Ishikawa (cell line): ENCODE data around the gene GBA3.

ENCODE experiments used
- MAX ChIP-seq: IDR thresholded peaks from 2 replicates; pipeline ENCODE4 v1.6.1; 2012
- REST ChIP-seq: IDR thresholded peaks from 2 replicates; pipeline ENCODE4 v1.6.1; 2012; ENCODE audit warnings: low read depth, mild to moderate bottlenecking

- no peak for TF ChIP-seq REST
- no peak for TF ChIP-seq MAX
Measured at GRCh38 chr4:22778547-22779163, 85.9 kb downstream of the GBA3 start.
